ENCODE results near the gene ASPDH.

GRCh38 chr19:50497022-50497405 is 16.7 kb downstream of the ASPDH start:
- TF ChIP-seq, protein P1, sequence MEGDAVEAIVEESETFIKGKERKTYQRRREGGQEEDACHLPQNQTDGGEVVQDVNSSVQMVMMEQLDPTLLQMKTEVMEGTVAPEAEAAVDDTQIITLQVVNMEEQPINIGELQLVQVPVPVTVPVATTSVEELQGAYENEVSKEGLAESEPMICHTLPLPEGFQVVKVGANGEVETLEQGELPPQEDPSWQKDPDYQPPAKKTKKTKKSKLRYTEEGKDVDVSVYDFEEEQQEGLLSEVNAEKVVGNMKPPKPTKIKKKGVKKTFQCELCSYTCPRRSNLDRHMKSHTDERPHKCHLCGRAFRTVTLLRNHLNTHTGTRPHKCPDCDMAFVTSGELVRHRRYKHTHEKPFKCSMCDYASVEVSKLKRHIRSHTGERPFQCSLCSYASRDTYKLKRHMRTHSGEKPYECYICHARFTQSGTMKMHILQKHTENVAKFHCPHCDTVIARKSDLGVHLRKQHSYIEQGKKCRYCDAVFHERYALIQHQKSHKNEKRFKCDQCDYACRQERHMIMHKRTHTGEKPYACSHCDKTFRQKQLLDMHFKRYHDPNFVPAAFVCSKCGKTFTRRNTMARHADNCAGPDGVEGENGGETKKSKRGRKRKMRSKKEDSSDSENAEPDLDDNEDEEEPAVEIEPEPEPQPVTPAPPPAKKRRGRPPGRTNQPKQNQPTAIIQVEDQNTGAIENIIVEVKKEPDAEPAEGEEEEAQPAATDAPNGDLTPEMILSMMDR (conservative IDR thresholded peaks at IDR 0.05; ENCODE audit: low read depth, low read length): no peak
- TF ChIP-seq RAD21 (IDR thresholded peaks at IDR 0.05; ENCODE audit: low read length) (no peak), RCOR1 (IDR thresholded peaks at IDR 0.05; ENCODE audit: insufficient replicate concordance, low read length) (no peak), MAZ (IDR thresholded peaks at IDR 0.05; ENCODE audit: borderline replicate concordance, low read depth, low read length) (no peak), POLR2A (IDR thresholded peaks at IDR 0.05; ENCODE audit: low read depth, low read length) (no peak), RFX5 (IDR thresholded peaks at IDR 0.05; ENCODE audit: low read depth, low read length) (no peak), MAFK (IDR thresholded peaks at IDR 0.05; ENCODE audit: low read depth, low read length) (no peak)
- TF ChIP-seq, protein P2, sequence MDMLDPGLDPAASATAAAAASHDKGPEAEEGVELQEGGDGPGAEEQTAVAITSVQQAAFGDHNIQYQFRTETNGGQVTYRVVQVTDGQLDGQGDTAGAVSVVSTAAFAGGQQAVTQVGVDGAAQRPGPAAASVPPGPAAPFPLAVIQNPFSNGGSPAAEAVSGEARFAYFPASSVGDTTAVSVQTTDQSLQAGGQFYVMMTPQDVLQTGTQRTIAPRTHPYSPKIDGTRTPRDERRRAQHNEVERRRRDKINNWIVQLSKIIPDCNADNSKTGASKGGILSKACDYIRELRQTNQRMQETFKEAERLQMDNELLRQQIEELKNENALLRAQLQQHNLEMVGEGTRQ (IDR thresholded peaks at IDR 0.05; ENCODE audit: low read depth, low read length): no peak
